Astrocyte (in vitro differentiated cells and primary cell): Measurements from ENCODE around the gene AMPD2. TPM values are rescaled to one million over a fixed set of nuclear protein-coding genes. Genes with fewer than 3 reads are reported as not detected.

Experiments
- DNase-seq: peaks from one replicate; pipeline ENCODE4 v3.0.0-alpha.2; 2010; ENCODE audit warnings: low read depth
- FAIRE-seq: peaks from 2 replicates; lab custom pipeline; 2011; peaks lifted over from hg19 to GRCh38; lab: Jason Lieb, UNC
- H2AFZ ChIP-seq: 2 replicates; pipeline ENCODE4 v1.6.0; 2012; ENCODE audit warnings: low read depth, low read length, inconsistent platforms
- H3K27ac ChIP-seq: 2 replicates; pipeline ENCODE4 v1.5.1; 2011; ENCODE audit warnings: low read depth, low read length, inconsistent platforms
- H3K27me3 ChIP-seq: 2 replicates; pipeline ENCODE4 v1.6.0; 2011; ENCODE audit warnings: low read length, inconsistent platforms; ENCODE audit not compliant: insufficient read depth
- H3K36me3 ChIP-seq: 2 replicates; pipeline ENCODE4 v1.5.1; 2011; ENCODE audit warnings: low read length, inconsistent platforms; ENCODE audit not compliant: insufficient read depth
- H3K4me1 ChIP-seq: 2 replicates; pipeline ENCODE4 v1.5.1; 2011; ENCODE audit warnings: low read length, inconsistent platforms; ENCODE audit not compliant: insufficient read depth
- H3K4me2 ChIP-seq: 2 replicates; pipeline ENCODE4 v1.6.0; 2012; ENCODE audit warnings: low read length, inconsistent platforms
- H3K4me3 ChIP-seq: 2 replicates; pipeline ENCODE4 v1.5.1; 2011; ENCODE audit warnings: low read depth, mild to moderate bottlenecking, low read length, inconsistent platforms; ENCODE audit not compliant: insufficient read depth
- H3K79me2 ChIP-seq: 2 replicates; pipeline ENCODE4 v1.6.0; 2012; ENCODE audit warnings: mild to moderate bottlenecking, low read length, inconsistent platforms; ENCODE audit not compliant: insufficient read depth
- H3K9ac ChIP-seq: 2 replicates; pipeline ENCODE4 v1.6.0; 2012; ENCODE audit warnings: mild to moderate bottlenecking, low read length, inconsistent platforms
- H3K9me3 ChIP-seq: 2 replicates; pipeline ENCODE4 v1.5.1; 2012; ENCODE audit warnings: low read depth, mild to moderate bottlenecking, low read length, inconsistent platforms; ENCODE audit not compliant: insufficient read depth
- H4K20me1 ChIP-seq: 2 replicates; pipeline ENCODE4 v1.6.0; 2012; ENCODE audit warnings: low read length, inconsistent platforms; ENCODE audit not compliant: insufficient read depth
- H3K27ac Mint-ChIP-seq: one replicate; pipeline ENCODE4 v1.8.0; 2021; ENCODE audit warnings: mild to moderate bottlenecking, mixed read lengths; ENCODE audit not compliant: unreplicated experiment
- H3K27me3 Mint-ChIP-seq: one replicate; pipeline ENCODE4 v1.8.0; 2021; ENCODE audit warnings: low read depth, mixed read lengths; ENCODE audit not compliant: unreplicated experiment
- H3K36me3 Mint-ChIP-seq: one replicate; pipeline ENCODE4 v1.8.0; 2021; ENCODE audit warnings: low read depth, mixed read lengths; ENCODE audit not compliant: unreplicated experiment
- H3K4me1 Mint-ChIP-seq: one replicate; pipeline ENCODE4 v1.8.0; 2021; ENCODE audit warnings: low read depth, mixed read lengths; ENCODE audit not compliant: unreplicated experiment
- H3K4me3 Mint-ChIP-seq: one replicate; pipeline ENCODE4 v1.8.0; 2021; ENCODE audit warnings: mild to moderate bottlenecking, moderate library complexity, mixed read lengths; ENCODE audit not compliant: unreplicated experiment
- H3K9me3 Mint-ChIP-seq: one replicate; pipeline ENCODE4 v1.8.0; 2021; ENCODE audit warnings: mild to moderate bottlenecking, mixed read lengths; ENCODE audit not compliant: unreplicated experiment
- CTCF ChIP-seq: IDR thresholded peaks from 2 replicates; pipeline ENCODE4 v1.5.1; 2011; ENCODE audit warnings: low read depth, mild to moderate bottlenecking, inconsistent platforms, low read length, moderate library complexity; ENCODE audit not compliant: insufficient read depth
- EZH2 ChIP-seq: IDR thresholded peaks from 2 replicates; pipeline ENCODE4 v1.6.1; 2012; ENCODE audit warnings: mild to moderate bottlenecking, low read length, inconsistent platforms; ENCODE audit not compliant: insufficient read depth
- total RNA-seq: library from RNA; stranded (reverse); gene quantifications from 2 replicates; pipeline ENCODE4 v1.2.1, GENCODE V29; 2021

The AMPD2 gene
- total RNA-seq, 1 donor from 2014 or later: 156 TPM

- no peak overlapping the region for H3K9ac ChIP-seq
- H3K27ac Mint-ChIP-seq: no peak overlapping the region
- H3K27me3 Mint-ChIP-seq: no peaks in the 10 kb centered on the region
- no peak overlapping the region for H3K4me3 ChIP-seq
- H3K36me3 Mint-ChIP-seq: peaks cover 4% of the 10 kb centered on the region
- H3K27ac ChIP-seq: no peak overlapping the region
- no peak for TF ChIP-seq CTCF
- TF ChIP-seq EZH2: no peak
- H3K4me1 ChIP-seq: peaks cover 4% of the 10 kb centered on the region
- H2AFZ ChIP-seq: no peak overlapping the region
- DNase-seq (no peak), FAIRE-seq (no peak)
- no peaks in the 10 kb centered on the region for H3K9me3 ChIP-seq
- no peaks in the 10 kb centered on the region for H3K27me3 ChIP-seq
- peaks cover 4% of the 10 kb centered on the region for H3K4me1 Mint-ChIP-seq
- H3K9me3 Mint-ChIP-seq: no peaks in the 10 kb centered on the region
- peaks cover 76% of the 10 kb centered on the region for H4K20me1 ChIP-seq
- H3K4me3 Mint-ChIP-seq: no peak overlapping the region
- peaks cover 84% of the 10 kb centered on the region for H3K79me2 ChIP-seq
- peaks cover 8% of the 10 kb centered on the region for H3K36me3 ChIP-seq
- H3K4me2 ChIP-seq: no peak overlapping the region
Measured at GRCh38 chr1:109573785-109574184, 45.9 kb upstream of the AMPD2 start.

- peak overlapping the region; percentile 45 for H3K4me3 Mint-ChIP-seq
- H3K9me3 Mint-ChIP-seq: no peaks in the 10 kb centered on the region
- Histone ChIP-seq H3K4me2 (peak overlapping the region; percentile 1), H3K27ac (no peak overlapping the region), H3K9me3 (no peaks in the 10 kb centered on the region), H2AFZ (no peak overlapping the region), H3K27me3 (no peaks in the 10 kb centered on the region), H4K20me1 (peaks cover 47% of the 10 kb centered on the region), H3K4me3 (no peak overlapping the region), H3K79me2 (peaks cover 56% of the 10 kb centered on the region), H3K36me3 (peaks cover 33% of the 10 kb centered on the region), H3K9ac (no peak overlapping the region), H3K4me1 (peaks cover 6% of the 10 kb centered on the region)
- peaks cover 8% of the 10 kb centered on the region for H3K4me1 Mint-ChIP-seq
- DNase-seq (peak; percentile 49), FAIRE-seq (no peak)
- no peaks in the 10 kb centered on the region for H3K27me3 Mint-ChIP-seq
- H3K27ac Mint-ChIP-seq: peak overlapping the region; percentile 85
- TF ChIP-seq EZH2 (no peak), CTCF (no peak)
- peaks cover 11% of the 10 kb centered on the region for H3K36me3 Mint-ChIP-seq
Measured at GRCh38 chr1:109578947-109579443, 40.6 kb upstream of the AMPD2 start.

- H3K9me3 ChIP-seq: no peaks in the 10 kb centered on the region
- peaks cover 37% of the 10 kb centered on the region for H3K36me3 ChIP-seq
- Mint-ChIP-seq H3K27ac (no peak overlapping the region), H3K36me3 (peaks cover 11% of the 10 kb centered on the region), H3K27me3 (no peaks in the 10 kb centered on the region), H3K9me3 (no peaks in the 10 kb centered on the region), H3K4me1 (peaks cover 8% of the 10 kb centered on the region), H3K4me3 (no peak overlapping the region)
- no peaks in the 10 kb centered on the region for H3K27me3 ChIP-seq
- no peak overlapping the region for H3K4me2 ChIP-seq
- DNase-seq: peak; percentile 57
- no peak overlapping the region for H3K27ac ChIP-seq
- peaks cover 45% of the 10 kb centered on the region for H4K20me1 ChIP-seq
- H3K4me1 ChIP-seq: peaks cover 6% of the 10 kb centered on the region
- no peak for FAIRE-seq
- H3K79me2 ChIP-seq: peaks cover 55% of the 10 kb centered on the region
- H3K4me3 ChIP-seq: no peak overlapping the region
- no peak overlapping the region for H3K9ac ChIP-seq
- no peak for TF ChIP-seq EZH2
- TF ChIP-seq CTCF: no peak
- no peak overlapping the region for H2AFZ ChIP-seq
Measured at GRCh38 chr1:109579491-109579890, 40.1 kb upstream of the AMPD2 start.
